Psoas muscle (tissue), 8 donors: ENCODE results near the gene CAMSAP1. TPM values are rescaled to one million over a fixed set of nuclear protein-coding genes. Genes with fewer than 3 reads are reported as not detected.

Source experiments
- ATAC-seq, 4 donors: fragments of 200-7000 bp; cut with Tn5 transposase; one replicate each; pipeline ENCODE4 v1.9.1; 2020; ENCODE audit warnings: moderate library complexity in 3 of 4, mild to moderate bottlenecking in 2 of 4
- DNase-seq, 2 donors: peaks; one replicate each; pipeline ENCODE4 v3.0.0-alpha.2; 2020
- H3K27ac ChIP-seq: fragments of 200-600 bp; one replicate; pipeline ENCODE4 v1.8.0; 2022
- H3K27me3 ChIP-seq, 3 donors: fragments of 200-600 bp in 1 of 3; one replicate each; pipeline versions ENCODE4 v1.6.1 to v1.8.0; 2013 to 2022; ENCODE audit warnings: low read length in 2 of 3, mild to moderate bottlenecking in 2 of 3, moderate library complexity in 1 of 3; ENCODE audit not compliant: insufficient read depth in 3 of 3
- H3K36me3 ChIP-seq, 2 donors: fragments of 200-600 bp in 1 of 2; one replicate each; pipeline versions ENCODE4 v1.6.1 to v1.8.0; 2013 to 2022; ENCODE audit warnings: low read depth in 1 of 2, mild to moderate bottlenecking in 1 of 2, moderate library complexity in 1 of 2; ENCODE audit not compliant: insufficient read depth in 1 of 2
- H3K4me1 ChIP-seq: fragments of 200-600 bp; one replicate; pipeline ENCODE4 v1.8.0; 2022
- H3K4me3 ChIP-seq: fragments of 200-600 bp; one replicate; pipeline ENCODE4 v1.8.0; 2022; ENCODE audit warnings: mild to moderate bottlenecking
- H3K9me3 ChIP-seq: fragments of 200-600 bp; one replicate; pipeline ENCODE4 v1.8.0; 2022
- CTCF ChIP-seq: fragments of 200-600 bp; IDR thresholded peaks from one replicate; pipeline ENCODE4 v1.8.0; 2022; ENCODE audit warnings: antibody characterized with exemption
- WGBS, 3 donors: extraction: QIAGEN DNeasy Blood & Tissue Kit; methylation state at CpG; one replicate each; pipeline versions ENCODE4 v1.1.6 to v1.1.7; 2013; 5-methylcytosine and 5-hydroxymethylcytosine counted together
- intact Hi-C, 2 donors: fragments of 100-400 bp; cut with DNase I; formaldehyde crosslinking; loops; one replicate each; pipeline versions ENCODE4 v1.11.0 to v1.14.2; 2022
- polyA plus RNA-seq, 3 donors: library from polyadenylated mRNA; stranded (reverse); fragments of 200-250 nt; gene quantifications; one replicate each; pipeline ENCODE4 v1.2.3, GENCODE V29; 2013
- total RNA-seq, 4 donors: library from RNA; stranded (reverse); fragmentation: NEBNext Ultra II Directional in 2 of 4; extraction: Animal tissue kit (Norgen Biotek cat#: 25700) in 2 of 4; gene quantifications; one replicate each; pipeline versions ENCODE4 v1.2.1 to v1.2.4, GENCODE V29; 2021 to 2023
- donor health status: healthy with polysubstance abuse.
- donor health status: DM: no; HTN: no; CAD: no; lungs with moderate emphysema.
- donor health status: Bipolar disorder and iron deficiency.
- donor health status: healthy.
- donor health status: DM: yes; HTN: yes; CAD: no.
- donor health status: DM: no; HTN: no; CAD: no.
- donor health status: DM: no; HTN: no; CAD: no.
- donor health status: DM: yes; HTN: yes; CAD: no.

CAMSAP1 gene
- total and polyA plus RNA-seq, 7 donors, result 21.3 to 51.5 (median 41.5) TPM

DNA sequence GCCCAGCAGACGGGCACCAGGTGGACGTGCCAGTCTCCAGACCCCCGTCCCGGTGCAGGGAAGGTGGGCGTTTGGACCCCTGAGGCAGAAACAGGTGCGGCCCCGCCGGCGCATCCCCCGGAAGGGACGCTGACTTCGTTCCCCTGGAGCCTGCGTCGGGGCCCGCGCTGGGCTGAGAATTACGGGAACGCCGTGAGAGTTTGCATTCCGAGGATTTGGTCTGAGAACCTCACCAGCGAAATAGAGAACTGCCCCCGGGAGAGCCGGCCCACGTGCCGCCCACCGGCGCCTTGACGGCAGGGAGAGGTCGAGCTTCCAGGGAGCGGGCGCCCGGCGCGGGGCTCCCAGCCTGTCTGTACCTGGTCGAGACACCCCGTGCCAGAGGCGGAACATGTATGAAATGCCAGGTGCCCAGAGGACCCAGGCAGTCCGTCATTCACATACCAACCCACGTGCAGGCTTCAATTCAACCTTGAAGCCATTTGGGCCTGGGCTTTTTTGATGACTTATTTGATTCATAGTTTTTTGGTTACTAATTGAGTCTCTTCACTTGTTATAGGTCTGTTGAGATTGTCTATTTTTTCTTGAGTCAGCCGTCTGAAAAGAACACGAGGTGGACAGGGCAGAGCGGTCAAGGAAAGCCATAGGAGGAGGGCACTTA is 877 bp upstream of the CAMSAP1 start:
- DNase-seq (peak; percentile 50 to 69), ATAC-seq (peak in 1 of 4 donors; percentile 2)
- intact Hi-C loops, result loop anchor here in 1 of 2 donors (5.0 kb wide), 1 partner anchor 54 kb away; the partner anchor contains the start of gene UBAC1
- Histone ChIP-seq H3K27ac (peak overlapping the region; percentile 94), H3K4me3 (peak overlapping the region; percentile 81), H3K27me3 (no peaks in the 10 kb centered on the region), H3K36me3 (peaks cover under 1 to 25% of the 10 kb centered on the region in 2 donors), H3K4me1 (peaks cover 43% of the 10 kb centered on the region), H3K9me3 (no peaks in the 10 kb centered on the region)
- WGBS, 3 donors, result 12 to 14% (median 13%) methylated on average over 38 to 42 of the region's 42 CpGs
- no peak for TF ChIP-seq CTCF

DNA sequence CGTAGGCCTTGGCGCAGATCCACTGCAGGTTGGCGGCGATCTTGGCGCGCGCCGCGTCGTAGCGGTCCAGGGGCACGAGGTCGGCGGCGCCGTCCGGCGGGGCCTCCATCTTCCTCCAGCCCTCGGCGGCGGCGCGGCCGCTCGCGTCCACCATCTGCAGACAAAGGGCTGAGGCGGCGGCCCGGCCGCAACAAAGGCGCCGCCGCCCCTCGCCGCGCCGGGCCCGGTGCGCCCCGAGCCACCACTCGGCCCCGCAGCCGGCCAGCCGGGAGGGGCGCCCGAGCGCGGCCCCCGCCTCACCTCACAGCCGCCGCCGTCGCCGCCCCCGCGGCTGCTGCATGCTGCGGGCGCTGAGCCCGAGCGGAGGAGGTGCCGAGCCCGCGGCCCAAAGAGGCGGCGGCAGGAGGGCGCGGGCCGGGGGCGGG is 328 bp downstream of the CAMSAP1 start:
- H3K27me3 ChIP-seq, result no peaks in the 10 kb centered on the region
- WGBS, 3 donors, result 1% methylated on average over 19 to 60 of the region's 69 CpGs
- H3K9me3 ChIP-seq, result no peaks in the 10 kb centered on the region
- H3K27ac ChIP-seq, result peak overlapping the region; percentile 81
- DNase-seq, result peak in 1 of 2 donors; percentile 48
- no peak for ATAC-seq
- intact Hi-C loops, result loop anchor here (2.0 to 5.0 kb wide), 2 partner anchors 50 to 55 kb away; partner anchors contain the start of gene UBAC1 (in 1 of the 2)
- TF ChIP-seq CTCF, result no peak
- peaks cover 0 to 22% of the 10 kb centered on the region in 2 donors for H3K36me3 ChIP-seq
- H3K4me3 ChIP-seq, result peak overlapping the region; percentile 81
- peaks cover 55% of the 10 kb centered on the region for H3K4me1 ChIP-seq

DNA sequence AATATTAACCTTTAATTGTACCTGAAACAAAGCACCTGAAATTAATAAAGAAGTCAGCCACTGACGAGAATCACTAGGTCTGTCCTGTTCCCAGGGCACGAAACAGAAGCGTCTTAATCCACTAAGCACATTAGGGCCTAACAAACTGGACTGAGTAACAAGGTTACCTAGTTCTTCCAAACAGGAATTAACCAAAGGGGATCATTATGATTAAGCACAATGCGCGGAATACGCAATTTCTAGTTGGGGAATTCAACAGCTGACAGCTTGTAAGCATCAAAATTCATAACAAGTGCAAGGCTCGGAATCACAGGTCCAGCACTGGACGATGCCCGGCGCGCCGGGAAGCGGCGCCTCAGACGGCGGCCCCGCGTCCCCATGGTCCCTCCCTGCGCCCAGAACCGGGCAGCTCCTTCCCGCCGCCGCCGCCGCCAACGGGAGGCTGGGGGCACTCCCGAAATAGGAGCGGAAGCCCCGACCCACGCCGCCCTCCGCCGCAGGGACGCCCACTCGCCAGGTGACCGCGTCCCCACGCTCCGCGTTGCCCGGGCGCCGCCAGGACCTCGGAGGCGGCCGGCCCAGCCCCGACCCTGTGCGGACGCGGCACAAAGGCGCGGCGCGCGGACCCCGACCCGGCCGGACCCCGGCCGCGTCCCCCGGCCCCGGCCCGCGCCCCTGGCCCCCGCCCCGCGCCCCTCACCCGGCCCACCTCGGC is 898 bp downstream of the CAMSAP1 start:
- peak overlapping the region; percentile 81 for H3K4me3 ChIP-seq
- no peak for DNase-seq
- intact Hi-C loops, result loop anchor here (2.0 to 5.0 kb wide), 2 partner anchors 50 to 56 kb away; partner anchors contain the start of gene UBAC1 (in 1 of the 2)

More for the DNA sequence above, 898 bp downstream of the CAMSAP1 start:
- Histone ChIP-seq H3K4me1 (peaks cover 59% of the 10 kb centered on the region), H3K27ac (peak overlapping the region; percentile 81), H3K9me3 (no peaks in the 10 kb centered on the region), H3K36me3 (peaks cover 0 to 17% of the 10 kb centered on the region in 2 donors), H3K27me3 (no peaks in the 10 kb centered on the region)
- ATAC-seq, result no peak
- WGBS, 3 donors, result 1 to 2% (median 1%) methylated on average over 42 to 70 of the region's 70 CpGs
- no peak for TF ChIP-seq CTCF
